Measurements from ENCODE around the gene MAL.

GRCh38 chr2:95074663-95075439 lies 49.3 kb downstream of the MAL start:
- TF ChIP-seq CTCF (IDR thresholded peaks at IDR 0.05): no peak
- no peak for TF ChIP-seq POLR2AphosphoS5 (IDR thresholded peaks at IDR 0.05)
- TF ChIP-seq EP300 (IDR thresholded peaks at IDR 0.05): no peak

All from upper lobe of left lung (tissue), 4 donors.